ENCODE measurements around the gene DUS3L. TPM values are rescaled to one million over a fixed set of nuclear protein-coding genes. Genes with fewer than 3 reads are reported as not detected.

Gene DUS3L
- total RNA-seq, 1 experiment from 2014 or later, result 39.6 TPM

GRCh38 chr19:5804516-5805461, 13.8 kb upstream of the DUS3L start, which contains the start of gene NRTN:
Gene NRTN, plus strand, starts transcription at chr19:5805067. Its CDS starts 19,099 bp downstream, at chr19:5824166.
- Histone ChIP-seq H3K9me3 (ENCODE audit: control insufficient read depth, insufficient read depth, low read depth, low read length) (no peaks in the 10 kb centered on the region), H3K36me3 (ENCODE audit: control insufficient read depth, insufficient read depth, low read length) (no peaks in the 10 kb centered on the region), H3K4me1 (ENCODE audit: control insufficient read depth, insufficient read depth, low read length) (peaks cover 4% of the 10 kb centered on the region), H3K27me3 (ENCODE audit: control insufficient read depth, insufficient read depth, low read length) (no peaks in the 10 kb centered on the region), H3K27ac (ENCODE audit: low read length) (no peak within 1 kb of the TSS), H3K4me3 (ENCODE audit: low read depth in 2 of 2, low read length in 2 of 2) (peak within 1 kb of the TSS; percentile 30 to 54)
- intact Hi-C loops (cut with micrococcal nuclease; ENCODE audit: unreplicated experiment) (loop anchor here (10.0 kb wide), 1 partner anchor 90 kb away; no protein-coding TSS in a partner anchor), in situ Hi-C loops (cut with HindIII; ENCODE audit: low pct_unique_long_range_greater_than_20kb, low sequenced_read_pairs) (no loop called here)
- ChIA-PET CTCF (interaction anchor here (0.5 to 1.3 kb wide), 8 partner anchors 11 to 245 kb away, joined by 3 to 6 read pairs (median 4); partner anchors contain the start of gene NDUFA11), POLR2A (no interaction called here)
- DNase-seq (ENCODE audit: low read depth, low spot score) (no peak), ATAC-seq (peak; percentile 55)
- BruUV-seq (replicated peaks), result no TSS peak
- TF ChIP-seq, protein P1, sequence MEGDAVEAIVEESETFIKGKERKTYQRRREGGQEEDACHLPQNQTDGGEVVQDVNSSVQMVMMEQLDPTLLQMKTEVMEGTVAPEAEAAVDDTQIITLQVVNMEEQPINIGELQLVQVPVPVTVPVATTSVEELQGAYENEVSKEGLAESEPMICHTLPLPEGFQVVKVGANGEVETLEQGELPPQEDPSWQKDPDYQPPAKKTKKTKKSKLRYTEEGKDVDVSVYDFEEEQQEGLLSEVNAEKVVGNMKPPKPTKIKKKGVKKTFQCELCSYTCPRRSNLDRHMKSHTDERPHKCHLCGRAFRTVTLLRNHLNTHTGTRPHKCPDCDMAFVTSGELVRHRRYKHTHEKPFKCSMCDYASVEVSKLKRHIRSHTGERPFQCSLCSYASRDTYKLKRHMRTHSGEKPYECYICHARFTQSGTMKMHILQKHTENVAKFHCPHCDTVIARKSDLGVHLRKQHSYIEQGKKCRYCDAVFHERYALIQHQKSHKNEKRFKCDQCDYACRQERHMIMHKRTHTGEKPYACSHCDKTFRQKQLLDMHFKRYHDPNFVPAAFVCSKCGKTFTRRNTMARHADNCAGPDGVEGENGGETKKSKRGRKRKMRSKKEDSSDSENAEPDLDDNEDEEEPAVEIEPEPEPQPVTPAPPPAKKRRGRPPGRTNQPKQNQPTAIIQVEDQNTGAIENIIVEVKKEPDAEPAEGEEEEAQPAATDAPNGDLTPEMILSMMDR (IDR thresholded peaks at IDR 0.05), result no peak
- TF ChIP-seq POLR2AphosphoS5 (IDR thresholded peaks at IDR 0.05; ENCODE audit: low read depth, low read length) (no peak), TCF7L2 (IDR thresholded peaks at IDR 0.05; ENCODE audit: low read depth, low read length) (no peak), REST (IDR thresholded peaks at IDR 0.05; ENCODE audit: insufficient read depth in 1 of 2, low read depth in 2 of 2, low read length in 1 of 2) (no peak), SIN3A (IDR thresholded peaks at IDR 0.05; ENCODE audit: borderline replicate concordance, insufficient read depth, low read depth, low read length) (no peak)

DNA sequence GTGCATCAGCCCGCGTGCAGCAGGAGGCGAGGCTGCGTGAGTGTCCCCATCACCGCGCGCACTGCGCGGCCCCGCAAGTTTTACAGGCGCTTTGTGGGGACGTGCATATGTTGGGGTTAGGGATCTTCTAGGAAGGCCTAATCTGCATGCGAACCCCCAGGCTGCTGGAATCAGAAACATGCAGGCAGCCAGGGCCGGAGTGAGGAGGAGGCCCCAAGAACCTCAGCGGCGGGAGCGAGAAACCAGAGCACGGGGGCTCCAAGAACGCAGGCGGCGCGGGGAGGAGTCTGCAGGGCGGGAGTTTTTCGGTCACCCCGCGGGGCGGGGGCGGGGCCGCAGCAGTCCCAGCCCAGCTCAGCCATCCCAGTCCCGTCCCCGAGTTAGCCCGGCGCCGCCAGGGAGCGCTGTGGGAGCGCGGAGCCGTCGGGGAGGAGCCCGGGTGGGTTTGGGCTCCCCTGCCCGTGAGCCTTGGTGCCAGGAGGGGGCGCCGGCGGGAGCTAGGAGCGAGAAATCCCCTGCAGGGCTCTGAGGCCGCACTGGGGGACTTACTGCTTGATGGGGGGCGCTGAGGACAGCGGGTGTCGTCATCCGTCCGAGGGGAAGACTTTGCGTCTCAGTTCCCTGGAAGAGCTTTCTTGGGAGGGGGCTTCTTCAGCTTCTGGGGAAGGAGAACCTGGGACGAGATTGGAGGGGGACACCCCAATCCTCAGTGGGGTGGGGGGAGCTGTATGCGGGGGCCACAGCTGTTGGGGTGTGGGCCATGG, 13.0 kb upstream of the DUS3L start:
- BruUV-seq (replicated peaks), result no TSS peak
- in situ Hi-C loops (cut with HindIII; ENCODE audit: low pct_unique_long_range_greater_than_20kb, low sequenced_read_pairs), result no loop called here
- ChIA-PET POLR2A (no interaction called here), CTCF (interaction anchor here (0.5 to 1.3 kb wide), 14 partner anchors 9 to 716 kb away, joined by 3 to 6 read pairs (median 4); partner anchors contain the start of gene NDUFA11)
- no peaks in the 10 kb centered on the region for H3K27me3 ChIP-seq (ENCODE audit: control insufficient read depth, insufficient read depth, low read length)
- H3K27ac ChIP-seq (ENCODE audit: low read length), result no peak overlapping the region
- DNase-seq (ENCODE audit: low read depth, low spot score) (peak; percentile 56), ATAC-seq (peak; percentile 91)
- H3K9me3 ChIP-seq (ENCODE audit: control insufficient read depth, insufficient read depth, low read depth, low read length), result no peaks in the 10 kb centered on the region
- intact Hi-C loops (cut with micrococcal nuclease; ENCODE audit: unreplicated experiment), result loop anchor here (10.0 kb wide), 1 partner anchor 91 kb away; no protein-coding TSS in a partner anchor
- TF ChIP-seq, protein P1 (IDR thresholded peaks at IDR 0.05), result peak; percentile 98
- TF ChIP-seq SIN3A (IDR thresholded peaks at IDR 0.05; ENCODE audit: borderline replicate concordance, insufficient read depth, low read depth, low read length), result no peak
- TF ChIP-seq POLR2AphosphoS5 (IDR thresholded peaks at IDR 0.05; ENCODE audit: low read depth, low read length), result no peak
- H3K4me1 ChIP-seq (ENCODE audit: control insufficient read depth, insufficient read depth, low read length), result peaks cover 4% of the 10 kb centered on the region
- H3K4me3 ChIP-seq (ENCODE audit: low read depth in 2 of 2, low read length in 2 of 2), result peak overlapping the region; percentile 30 to 54
- no peaks in the 10 kb centered on the region for H3K36me3 ChIP-seq (ENCODE audit: control insufficient read depth, insufficient read depth, low read length)

All from Panc1 (cell line).